ENCODE results near the gene RPS23.

- TF ChIP-seq CTCF (IDR thresholded peaks at IDR 0.05) (no peak), POLR2A (IDR thresholded peaks at IDR 0.05) (no peak)
Measured at GRCh38 chr5:82295959-82296531, 17.9 kb upstream of the RPS23 start.
